Middle frontal gyrus (tissue), 1 donor: Measurements from ENCODE around the gene RASD1.

Experiments used
- DNase-seq: peaks from one replicate; pipeline ENCODE4 v3.0.0-alpha.2; 2015; ENCODE audit warnings: low spot score; ENCODE audit errors: extremely low spot score

The RASD1 gene

GRCh38 chr17:17496189-17497064, at the start of gene RASD1:
Gene RASD1 (minus strand): TSS chr17:17496395. CDS start chr17:17496181, 214 bp downstream.
- peak; percentile 80 for DNase-seq

GRCh38 chr17:17545984-17546383, 49.8 kb upstream of the RASD1 start:
- no peak for DNase-seq

GRCh38 chr17:17545031-17545820, 49.0 kb upstream of the RASD1 start:
- no peak for DNase-seq

- no peak for DNase-seq
Measured at GRCh38 chr17:17542906-17543635, 46.9 kb upstream of the RASD1 start.

- DNase-seq: no peak
Measured at GRCh38 chr17:17541640-17542001, 45.4 kb upstream of the RASD1 start.

GRCh38 chr17:17540935-17541639, 44.9 kb upstream of the RASD1 start:
- DNase-seq: no peak

- no peak for DNase-seq
Measured at GRCh38 chr17:17540278-17540906, 44.2 kb upstream of the RASD1 start.

GRCh38 chr17:17539591-17539990, 43.4 kb upstream of the RASD1 start:
- no peak for DNase-seq

GRCh38 chr17:17538417-17539391, 42.5 kb upstream of the RASD1 start:
- DNase-seq: no peak

GRCh38 chr17:17537311-17538099, 41.3 kb upstream of the RASD1 start:
- no peak for DNase-seq

GRCh38 chr17:17536702-17537101, 40.5 kb upstream of the RASD1 start:
- no peak for DNase-seq

- DNase-seq: peak; percentile 10
Measured at GRCh38 chr17:17535957-17536356, 39.8 kb upstream of the RASD1 start.

- no peak for DNase-seq
Measured at GRCh38 chr17:17533901-17534441, 37.8 kb upstream of the RASD1 start.

- DNase-seq: no peak
Measured at GRCh38 chr17:17532991-17533390, 36.8 kb upstream of the RASD1 start.

GRCh38 chr17:17531156-17531555, 35.0 kb upstream of the RASD1 start:
- no peak for DNase-seq

GRCh38 chr17:17528696-17529652, 32.8 kb upstream of the RASD1 start:
- no peak for DNase-seq

GRCh38 chr17:17527956-17528500, 31.8 kb upstream of the RASD1 start:
- DNase-seq: no peak
